HG02938 (cell line): ENCODE results near the gene PJA2.

Experiments
- ATAC-seq: cut with Tn5 transposase; IDR thresholded peaks from one replicate; pipeline ENCODE4 v1.9.1; 2021; ENCODE audit warnings: mild to moderate bottlenecking, moderate library complexity; ENCODE audit not compliant: unreplicated experiment

The PJA2 gene

DNA sequence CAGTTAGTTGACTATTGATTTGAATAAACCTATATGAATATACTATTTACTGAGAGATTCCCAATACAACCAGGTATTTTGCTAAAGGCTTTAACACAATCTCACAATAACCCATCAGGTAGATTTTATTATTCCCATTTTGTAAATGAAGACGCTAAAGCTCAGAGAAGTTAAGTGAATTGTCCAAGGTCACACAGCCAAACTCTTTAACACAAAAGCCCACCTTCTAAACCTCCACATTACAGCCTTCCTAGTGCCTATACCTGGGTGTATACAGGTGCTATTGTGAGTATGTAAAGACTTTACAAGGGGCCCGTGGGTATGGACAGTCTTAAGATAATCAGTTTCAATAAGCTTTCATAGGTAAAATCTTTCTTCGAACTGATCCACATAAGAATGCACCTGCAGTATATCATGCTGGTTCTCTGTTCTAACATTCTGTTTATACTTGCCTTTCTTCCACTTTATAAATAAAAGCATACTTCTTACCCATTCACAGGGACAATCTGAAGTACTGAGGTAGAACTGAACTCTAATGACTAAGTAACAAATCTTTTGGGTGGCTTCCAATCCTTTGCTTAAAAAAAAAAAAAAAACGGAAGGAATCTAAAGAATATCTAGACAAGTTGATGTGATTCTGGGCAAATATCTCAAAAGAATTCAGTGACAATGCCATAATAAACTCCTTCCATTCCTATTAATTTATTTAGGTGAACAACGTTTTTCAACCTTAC is 59.1 kb downstream of the PJA2 start:
- no peak for ATAC-seq

DNA sequence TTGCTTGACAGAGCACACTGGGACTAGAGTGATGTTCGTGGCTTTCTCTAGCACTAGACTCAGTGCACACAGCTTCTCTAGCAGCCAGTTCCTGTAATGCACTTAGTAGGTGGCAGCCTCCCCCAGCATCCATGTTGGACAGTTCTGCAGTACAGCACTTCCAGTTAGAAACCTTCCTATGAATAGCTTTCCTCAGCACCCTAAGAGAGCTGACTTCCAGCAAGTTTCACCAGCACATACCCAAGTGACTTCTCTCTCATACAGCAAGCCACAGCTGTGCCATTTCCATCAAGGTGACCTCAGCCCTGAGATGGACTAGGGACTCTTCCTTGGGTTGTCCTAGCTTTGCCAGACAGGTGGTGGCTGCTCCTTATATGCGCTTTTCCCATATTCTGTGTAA is 60.4 kb downstream of the PJA2 start:
- no peak for ATAC-seq

DNA sequence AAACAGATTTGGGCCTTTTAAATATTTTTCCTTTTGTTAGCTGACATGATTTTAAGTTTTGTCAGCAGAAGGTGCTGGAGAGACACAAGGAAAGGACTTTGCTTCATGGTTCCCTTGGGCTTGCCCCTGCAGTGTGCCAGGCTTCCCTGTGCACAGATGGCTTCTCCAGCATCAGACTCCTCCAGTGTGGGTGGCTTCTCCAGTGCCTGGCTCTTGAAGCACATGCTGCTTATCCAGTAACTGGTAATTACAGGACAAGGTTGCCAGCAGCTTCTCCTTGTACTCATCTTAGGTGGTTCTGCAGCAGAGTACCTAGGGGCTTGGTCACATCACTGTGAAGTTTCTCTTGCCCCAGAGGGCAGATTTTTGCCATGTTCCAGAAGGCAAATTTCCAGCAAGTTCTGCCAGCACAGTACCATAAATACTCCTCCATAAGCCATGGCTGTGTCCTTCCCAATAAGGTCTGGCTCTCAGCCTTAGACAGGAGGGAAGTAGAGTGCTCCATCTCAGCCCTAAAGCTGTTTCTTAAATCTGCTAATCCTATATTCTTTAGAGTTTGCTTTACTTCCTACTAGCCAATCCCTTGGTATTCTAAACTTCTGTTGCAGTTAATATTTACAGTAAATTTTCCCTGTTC is 62.4 kb downstream of the PJA2 start:
- no peak for ATAC-seq

DNA sequence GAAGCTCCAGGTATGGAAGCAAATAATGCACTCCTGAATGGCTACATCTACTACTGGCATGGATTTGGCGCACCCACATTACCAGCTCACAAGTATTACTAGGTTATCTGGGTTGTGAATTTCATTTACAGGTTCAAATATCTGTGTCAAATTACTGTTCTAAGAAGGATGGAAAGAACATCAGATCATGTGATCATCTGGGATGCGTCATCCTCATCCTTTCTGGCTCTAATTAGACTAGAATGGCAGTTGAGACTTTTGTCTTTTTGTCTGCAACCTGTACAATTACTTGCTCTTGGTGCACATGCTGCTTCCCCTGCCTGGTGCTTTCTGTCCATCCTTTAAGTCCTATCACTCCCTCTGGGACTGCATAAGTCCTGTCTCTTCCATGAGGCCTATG is 64.1 kb downstream of the PJA2 start:
- no peak for ATAC-seq

GRCh38 chr5:109340351-109340750 is 69.4 kb downstream of the PJA2 start:
- no peak for ATAC-seq

- no peak for ATAC-seq
Observed at GRCh38 chr5:109335114-109335513, 74.7 kb downstream of the PJA2 start.

DNA sequence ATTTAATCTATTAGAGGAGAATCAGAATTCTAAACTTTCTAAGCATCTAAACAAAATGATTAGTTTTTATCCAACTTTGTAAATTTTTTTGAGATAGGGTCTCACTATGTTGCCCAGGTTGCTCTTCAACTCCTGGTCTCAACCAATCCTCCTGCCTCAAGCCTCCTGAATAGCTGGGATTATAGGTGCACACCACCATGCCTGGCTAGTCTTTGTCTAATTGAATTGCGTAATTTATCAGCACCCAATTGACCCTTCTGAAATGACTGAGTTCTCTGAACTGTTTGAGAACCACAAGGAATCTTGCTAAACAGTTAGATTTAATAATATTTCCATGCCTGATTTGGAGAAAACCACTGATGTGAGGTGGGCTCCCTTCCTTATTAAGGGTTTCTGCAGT is 75.7 kb downstream of the PJA2 start:
- ATAC-seq: no peak

DNA sequence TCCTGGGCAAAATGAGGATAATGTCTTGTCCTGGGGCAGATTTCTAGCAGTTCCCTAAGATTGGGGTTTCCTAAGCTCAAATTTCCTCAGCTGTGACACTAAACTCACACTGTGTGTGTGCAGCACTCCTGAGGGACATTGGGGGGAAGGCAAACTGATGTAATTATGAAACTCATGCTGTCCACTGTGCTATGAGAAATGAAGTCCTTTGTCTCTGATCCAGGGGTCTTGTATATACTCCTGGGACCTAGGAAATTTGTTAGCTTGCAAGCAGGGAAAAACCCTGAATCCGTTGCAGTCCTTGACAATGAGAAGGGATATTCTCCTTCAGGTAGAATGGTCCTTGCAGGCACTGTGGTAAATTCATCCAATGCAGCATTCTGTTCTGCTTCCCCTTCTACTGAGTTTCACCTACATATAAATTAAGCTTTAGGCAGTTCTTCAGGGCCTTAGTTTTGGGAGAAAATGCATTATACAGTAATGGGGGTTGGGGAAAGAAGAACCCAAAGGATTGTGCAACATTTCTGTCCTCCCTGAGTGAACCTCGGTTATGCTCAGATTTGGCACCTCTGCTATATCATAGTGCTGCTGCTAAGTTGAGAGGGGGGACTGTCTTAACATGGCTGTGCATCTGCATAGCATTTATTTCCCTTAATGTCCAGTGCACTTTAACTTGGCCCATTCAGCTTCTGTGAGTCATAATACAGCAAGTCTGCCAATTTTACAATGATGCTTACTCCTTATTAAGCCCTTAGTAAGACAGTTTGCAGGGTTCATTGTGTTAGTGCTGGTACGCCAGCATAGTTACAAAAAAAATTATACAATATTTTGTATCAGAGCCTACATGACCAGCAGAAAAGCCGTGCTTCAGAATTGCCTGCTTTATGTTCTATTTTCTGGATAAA is 80.2 kb downstream of the PJA2 start:
- no peak for ATAC-seq

GRCh38 chr5:109328626-109329025 is 81.1 kb downstream of the PJA2 start:
- ATAC-seq: no peak

- no peak for ATAC-seq
Observed at GRCh38 chr5:109327570-109327969, 82.2 kb downstream of the PJA2 start.

DNA sequence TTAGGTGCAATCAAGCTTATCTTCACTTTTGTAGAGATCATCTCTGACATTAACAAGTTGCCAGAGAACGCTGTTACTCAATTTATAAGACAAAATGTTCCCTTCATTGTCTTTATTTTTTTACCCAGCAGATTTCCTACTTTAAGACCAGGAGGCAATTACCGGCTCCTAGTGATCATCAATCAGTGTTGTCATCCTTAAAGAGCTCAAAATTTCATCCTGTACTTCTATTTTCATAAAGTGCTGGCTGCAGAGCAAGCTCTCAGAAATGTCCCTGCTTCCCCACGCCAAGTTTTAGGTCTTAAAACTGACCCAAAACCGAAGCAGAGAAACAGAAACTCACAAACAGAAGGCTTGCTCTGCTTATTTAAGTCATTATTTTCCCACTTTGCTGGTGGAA is 82.9 kb downstream of the PJA2 start:
- ATAC-seq: no peak

DNA sequence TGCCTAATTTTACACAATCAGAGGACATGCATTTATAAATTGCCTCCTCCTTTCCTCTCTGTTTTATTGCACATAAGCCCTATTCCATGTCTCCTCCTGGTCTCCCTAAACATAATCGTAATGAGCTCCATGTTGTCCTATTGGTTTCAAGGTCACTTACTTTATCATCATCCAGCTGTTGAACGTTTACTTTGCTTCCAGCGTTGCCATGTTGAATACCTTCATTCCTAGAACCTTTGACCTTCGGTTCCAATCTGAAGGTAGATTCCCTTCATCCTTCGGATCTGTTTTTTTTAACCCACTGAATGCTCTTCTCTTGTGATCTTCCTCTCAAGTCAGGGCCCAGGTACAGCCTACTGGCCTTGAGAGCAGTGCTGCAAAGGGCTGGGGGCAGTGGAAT is 84.3 kb downstream of the PJA2 start:
- no peak for ATAC-seq

DNA sequence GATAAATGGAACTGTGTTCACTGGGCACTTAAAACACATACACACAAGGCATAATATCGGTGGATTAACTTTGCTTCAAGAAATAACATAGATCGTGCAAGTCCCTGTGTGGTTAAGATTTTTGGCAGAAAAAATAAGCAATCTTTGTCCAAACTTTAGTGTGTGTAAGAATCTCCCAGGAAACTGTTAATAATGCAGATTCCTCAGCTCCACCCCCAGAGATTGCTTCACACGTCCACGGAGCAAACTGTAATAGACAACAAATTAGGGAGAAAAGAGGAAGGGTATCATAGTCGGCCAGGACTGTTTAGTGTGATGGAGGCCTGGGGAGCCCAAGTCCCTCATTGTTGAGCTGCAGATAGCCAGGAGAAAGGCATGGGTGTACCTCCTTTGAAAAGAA is 84.8 kb downstream of the PJA2 start:
- no peak for ATAC-seq

GRCh38 chr5:109324351-109324750 is 85.4 kb downstream of the PJA2 start:
- no peak for ATAC-seq

DNA sequence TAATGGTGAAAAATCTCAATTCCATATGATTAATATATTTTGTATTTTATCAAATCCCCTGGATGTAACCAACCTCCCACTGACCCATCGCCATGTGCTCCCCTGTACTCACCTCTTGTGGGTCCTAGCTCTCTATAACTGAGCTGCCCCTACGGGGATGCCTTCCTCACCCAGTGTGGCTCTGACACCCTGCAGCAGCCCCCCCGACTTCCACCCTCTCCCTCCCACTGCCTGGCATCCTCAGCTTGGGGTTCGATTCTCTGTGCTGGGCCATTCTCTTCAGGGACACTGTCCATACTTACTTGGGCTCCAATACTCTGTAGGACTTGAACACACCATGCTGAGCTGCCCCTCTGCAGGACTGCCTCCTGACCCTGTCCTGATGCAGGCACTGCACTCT is 87.1 kb downstream of the PJA2 start:
- no peak for ATAC-seq

- ATAC-seq: no peak
Observed at GRCh38 chr5:109319351-109319750, 90.4 kb downstream of the PJA2 start.

GRCh38 chr5:109318455-109319108 is 91.2 kb downstream of the PJA2 start:
- ATAC-seq: no peak

DNA sequence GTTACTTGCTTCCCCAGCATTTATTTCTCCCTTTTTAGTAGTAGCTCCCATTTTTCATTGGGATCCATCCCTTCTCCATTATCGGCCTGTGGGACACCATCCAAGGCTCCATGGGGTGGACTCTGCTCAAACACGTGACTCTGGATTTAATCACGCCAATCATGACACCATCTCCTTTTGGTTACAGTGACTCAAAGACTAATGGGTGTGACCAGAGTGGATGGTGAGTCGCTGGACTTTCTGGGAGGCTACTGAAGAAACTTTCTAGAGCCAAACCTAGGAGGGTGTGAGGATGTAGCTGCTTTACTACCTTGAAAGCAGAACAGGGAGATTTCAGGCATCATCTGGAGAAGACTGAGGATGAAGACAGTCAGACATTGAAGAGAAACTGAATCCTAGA is 93.1 kb downstream of the PJA2 start:
- no peak for ATAC-seq

DNA sequence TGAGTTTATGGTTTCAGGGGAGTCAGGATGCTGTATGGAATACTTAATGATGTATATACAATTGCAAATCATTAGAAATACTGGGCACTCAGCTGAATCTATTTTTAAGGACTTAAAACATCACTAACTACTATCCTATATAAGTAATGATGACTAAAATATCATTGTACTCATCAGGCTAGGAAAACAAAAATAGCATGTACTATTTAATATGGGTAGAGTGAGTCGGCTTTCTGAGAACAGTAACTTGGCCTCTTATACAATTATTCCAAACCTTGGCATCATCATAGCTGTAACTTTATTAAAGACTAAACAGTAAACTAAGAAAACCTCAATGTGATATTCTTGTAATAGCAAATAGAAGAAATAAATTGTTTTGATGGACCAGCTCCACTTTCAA is 94.5 kb downstream of the PJA2 start:
- no peak for ATAC-seq

DNA sequence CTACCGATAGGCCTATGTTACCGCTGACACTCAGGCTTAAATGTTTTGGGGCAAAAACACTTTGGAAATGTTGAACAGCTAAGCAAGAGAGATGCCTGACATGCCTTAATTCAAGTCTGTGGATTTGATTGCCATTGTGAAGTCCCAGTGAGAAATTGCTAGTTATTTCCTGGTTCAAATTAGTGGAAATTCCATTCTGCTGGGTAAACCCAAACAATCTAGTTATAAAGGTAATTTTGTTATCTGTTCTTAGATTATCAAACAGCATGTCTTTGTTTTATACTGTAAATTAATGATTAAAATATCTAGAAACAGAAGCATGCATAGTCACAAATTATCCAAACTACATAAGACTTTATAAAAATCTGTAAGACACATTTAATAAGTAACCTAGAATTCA is 96.6 kb downstream of the PJA2 start:
- ATAC-seq: no peak

DNA sequence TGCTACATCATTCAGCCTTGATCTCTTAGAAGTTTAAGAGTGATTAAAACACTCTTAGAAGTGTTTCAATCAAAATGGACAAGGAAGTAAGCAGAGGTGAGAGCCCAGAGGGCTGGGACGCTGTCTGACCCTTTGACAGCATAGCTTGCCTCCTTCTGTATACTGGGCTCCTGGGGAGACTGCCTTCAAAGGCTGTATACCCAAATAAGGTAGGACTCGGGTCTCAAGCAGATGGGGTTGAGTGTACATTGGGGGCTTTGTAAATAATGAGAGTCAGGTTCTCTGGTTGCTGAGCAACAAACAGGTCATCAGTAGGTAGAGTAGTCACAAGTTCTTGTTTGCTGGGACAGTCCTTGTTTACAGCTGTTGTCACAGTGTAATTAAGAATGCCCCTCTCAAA is 97.1 kb downstream of the PJA2 start:
- ATAC-seq: no peak
